Measurements from ENCODE around the gene THRAP3. TPM values are rescaled to one million over a fixed set of nuclear protein-coding genes. Genes with fewer than 3 reads are reported as not detected.

Gene THRAP3
- total and polyA plus RNA-seq, 2 donors (not counting 3 experiments of a cell fraction or from before 2014, with no cell fraction given) = 38.0 to 144 TPM

DNA sequence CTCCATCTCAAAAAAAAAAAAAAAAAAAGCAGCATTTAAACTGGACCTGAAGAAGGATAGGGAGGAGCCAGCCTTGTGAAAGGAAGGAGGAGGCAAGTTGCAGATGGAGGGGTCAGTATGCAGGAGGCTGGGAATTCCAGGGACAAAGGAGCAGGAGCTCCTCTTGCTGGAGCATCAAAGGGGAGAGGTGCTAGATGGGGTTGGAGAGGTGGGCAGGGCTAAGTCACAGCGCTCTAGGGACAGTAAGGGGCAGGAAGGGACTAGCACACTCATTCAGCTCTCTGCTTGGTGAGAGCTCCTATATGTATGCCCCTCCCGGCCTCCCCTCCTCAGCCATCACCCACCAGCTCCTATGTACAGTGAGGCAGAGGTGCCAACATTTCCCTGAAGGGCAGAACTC lies 41.5 kb upstream of the THRAP3 start:
- intact Hi-C loops (cut with micrococcal nuclease) (no loop called here), dilution Hi-C loops (cut with MboI; ENCODE audit: extremely low pct_ligation_motif_present, low sequenced_read_pairs) (no loop called here)
- no peaks in the 10 kb centered on the region for H4K20me1 ChIP-seq (replicated peaks; ENCODE audit: control insufficient read depth, extremely low read depth, insufficient read depth, low read length)
- TF ChIP-seq POLR2AphosphoS5 (IDR thresholded peaks at IDR 0.05; ENCODE audit: insufficient read depth, low read depth, low read length) = peak; percentile 4
- TF ChIP-seq POLR2A (IDR thresholded peaks at IDR 0.05; ENCODE audit: low read depth, low read length) = no peak
- no peaks in the 10 kb centered on the region for H3K9me1 ChIP-seq (replicated peaks; ENCODE audit: control insufficient read depth, extremely low read depth, insufficient read depth, low read length)
- peaks cover 4% of the 10 kb centered on the region for H3K4me1 ChIP-seq (ENCODE audit: control insufficient read depth, extremely low read depth, insufficient read depth, low read length)
- FAIRE-seq = no peak
- CTCF ChIA-PET = interaction anchor here (0.6 to 2.1 kb wide), 6 partner anchors 10 to 103 kb away, joined by 3 to 14 read pairs (median 3); partner anchors contain the start of gene TRAPPC3
- no peak overlapping the region for H3K27ac ChIP-seq (ENCODE audit: insufficient read depth, low read depth, low read length)
- no TSS peak for BruUV-seq (replicated peaks)
- no peak overlapping the region for H2AFZ ChIP-seq (ENCODE audit: low read depth, low read length)
- H3K4me3 ChIP-seq (replicated peaks in 1 of 3; ENCODE audit: insufficient read depth in 1 of 3, low read depth in 1 of 3, low read length in 3 of 3) = no peak overlapping the region
- peaks cover 16 to 30% of the 10 kb centered on the region in 2 experiments for H3K36me3 ChIP-seq (ENCODE audit: control insufficient read depth in 2 of 2, extremely low read depth in 1 of 2, insufficient read depth in 2 of 2, low read length in 2 of 2)
- POLR2A ChIA-PET = interaction anchor here (0.7 kb wide), 1 partner anchor 60 kb away, joined by 14 read pairs; no protein-coding TSS in a partner anchor
- no peak for DNase-seq (ENCODE audit: low read depth, low spot score)
- no peaks in the 10 kb centered on the region for H3K27me3 ChIP-seq (ENCODE audit: control insufficient read depth in 2 of 2, insufficient read depth in 2 of 2, low read length in 2 of 2)
- H3K9me3 ChIP-seq (replicated peaks; ENCODE audit: control insufficient read depth, insufficient read depth, low read length) = no peaks in the 10 kb centered on the region
- H3K9ac ChIP-seq (replicated peaks; ENCODE audit: extremely low read depth, insufficient read depth, low read length) = no peak overlapping the region
- no peak overlapping the region for H3K4me2 ChIP-seq (ENCODE audit: insufficient read depth, low read length)
- H3K79me2 ChIP-seq (ENCODE audit: control insufficient read depth, insufficient read depth, low read length) = no peaks in the 10 kb centered on the region

DNA sequence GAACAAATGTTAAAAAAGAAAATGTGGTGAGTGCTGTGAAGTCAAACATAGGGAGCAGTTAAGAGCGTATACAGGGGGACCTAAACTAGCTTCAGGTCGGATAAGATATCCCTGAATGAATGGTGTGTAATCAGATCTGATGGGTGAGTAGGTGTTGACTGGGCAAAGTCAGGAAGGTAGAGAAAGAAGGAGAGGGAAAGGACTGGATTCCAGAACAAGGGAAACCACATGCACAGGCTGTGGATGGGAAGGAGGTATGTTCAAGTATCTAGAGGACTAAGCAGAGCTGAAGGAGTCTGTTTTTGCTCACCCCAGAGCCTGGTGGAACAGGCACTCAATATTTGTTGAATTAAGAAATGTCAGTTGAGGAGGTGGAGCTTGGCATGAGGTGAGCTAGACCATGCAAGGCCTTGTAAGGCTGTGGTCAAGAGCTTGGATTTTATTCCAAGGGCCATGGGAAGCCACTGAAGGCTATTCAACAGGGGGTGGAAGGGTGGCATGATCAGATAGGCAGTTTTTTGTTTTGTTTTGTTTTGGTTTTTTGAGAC lies 40.9 kb upstream of the THRAP3 start:
- H2AFZ ChIP-seq (ENCODE audit: low read depth, low read length) = no peak overlapping the region
- TF ChIP-seq POLR2AphosphoS5 (IDR thresholded peaks at IDR 0.05; ENCODE audit: insufficient read depth, low read depth, low read length) = no peak
- peak; percentile 44 for TF ChIP-seq POLR2A (IDR thresholded peaks at IDR 0.05; ENCODE audit: low read depth, low read length)
- TF ChIP-seq GATA2 (IDR thresholded peaks at IDR 0.05; ENCODE audit: insufficient read depth, insufficient read length, low read depth, low read length) = no peak
- no peak for TF ChIP-seq EZH2 (IDR thresholded peaks at IDR 0.05; ENCODE audit: borderline replicate concordance, low read depth, low read length, severe bottlenecking)
- no peak for TF ChIP-seq FOS (IDR thresholded peaks at IDR 0.05; ENCODE audit: borderline replicate concordance, insufficient read depth, low read length)
- TF ChIP-seq MYC (IDR thresholded peaks at IDR 0.05; ENCODE audit: low read depth, low read length) = no peak
- TF ChIP-seq, protein P1, sequence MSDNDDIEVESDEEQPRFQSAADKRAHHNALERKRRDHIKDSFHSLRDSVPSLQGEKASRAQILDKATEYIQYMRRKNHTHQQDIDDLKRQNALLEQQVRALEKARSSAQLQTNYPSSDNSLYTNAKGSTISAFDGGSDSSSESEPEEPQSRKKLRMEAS (IDR thresholded peaks at IDR 0.05; ENCODE audit: insufficient read depth, insufficient read length) = no peak
- dilution Hi-C loops (cut with MboI; ENCODE audit: extremely low pct_ligation_motif_present, low sequenced_read_pairs) = no loop called here
- no peaks in the 10 kb centered on the region for H3K79me2 ChIP-seq (ENCODE audit: control insufficient read depth, insufficient read depth, low read length)
- peaks cover 15 to 27% of the 10 kb centered on the region in 2 experiments for H3K36me3 ChIP-seq (ENCODE audit: control insufficient read depth in 2 of 2, extremely low read depth in 1 of 2, insufficient read depth in 2 of 2, low read length in 2 of 2)
- no TSS peak for BruUV-seq (replicated peaks)
- no peak overlapping the region for H3K9ac ChIP-seq (replicated peaks; ENCODE audit: extremely low read depth, insufficient read depth, low read length)
- no peaks in the 10 kb centered on the region for H3K9me3 ChIP-seq (replicated peaks; ENCODE audit: control insufficient read depth, insufficient read depth, low read length)
- H3K4me2 ChIP-seq (ENCODE audit: insufficient read depth, low read length) = no peak overlapping the region
- intact Hi-C loops (cut with micrococcal nuclease) = no loop called here
- FAIRE-seq (peak; percentile 67), DNase-seq (ENCODE audit: low read depth, low spot score) (no peak)
- CTCF ChIA-PET = interaction anchor here (0.6 to 2.1 kb wide), 7 partner anchors 10 to 100 kb away, joined by 3 to 14 read pairs (median 3); partner anchors contain the start of gene TRAPPC3
- POLR2A ChIA-PET = interaction anchor here (0.7 kb wide), 1 partner anchor 59 kb away, joined by 14 read pairs; no protein-coding TSS in a partner anchor
- H3K27me3 ChIP-seq (ENCODE audit: control insufficient read depth in 2 of 2, insufficient read depth in 2 of 2, low read length in 2 of 2) = no peaks in the 10 kb centered on the region
- H3K4me3 ChIP-seq (replicated peaks in 1 of 3; ENCODE audit: insufficient read depth in 1 of 3, low read depth in 1 of 3, low read length in 3 of 3) = no peak overlapping the region
- no peaks in the 10 kb centered on the region for H4K20me1 ChIP-seq (replicated peaks; ENCODE audit: control insufficient read depth, extremely low read depth, insufficient read depth, low read length)
- H3K9me1 ChIP-seq (replicated peaks; ENCODE audit: control insufficient read depth, extremely low read depth, insufficient read depth, low read length) = no peaks in the 10 kb centered on the region
- peaks cover 6% of the 10 kb centered on the region for H3K4me1 ChIP-seq (ENCODE audit: control insufficient read depth, extremely low read depth, insufficient read depth, low read length)
- no peak overlapping the region for H3K27ac ChIP-seq (ENCODE audit: insufficient read depth, low read depth, low read length)
